ENCODE results near the gene MED26.
A peak's percentile ranks its signal among the peaks of the same experiment; 100 is the strongest.
"Not testable (repeated sequence)": the region's sequence is repeated elsewhere in the genome, so short reads cannot be mapped to it uniquely, and the experiment has no call there.

MED26 gene

DNA sequence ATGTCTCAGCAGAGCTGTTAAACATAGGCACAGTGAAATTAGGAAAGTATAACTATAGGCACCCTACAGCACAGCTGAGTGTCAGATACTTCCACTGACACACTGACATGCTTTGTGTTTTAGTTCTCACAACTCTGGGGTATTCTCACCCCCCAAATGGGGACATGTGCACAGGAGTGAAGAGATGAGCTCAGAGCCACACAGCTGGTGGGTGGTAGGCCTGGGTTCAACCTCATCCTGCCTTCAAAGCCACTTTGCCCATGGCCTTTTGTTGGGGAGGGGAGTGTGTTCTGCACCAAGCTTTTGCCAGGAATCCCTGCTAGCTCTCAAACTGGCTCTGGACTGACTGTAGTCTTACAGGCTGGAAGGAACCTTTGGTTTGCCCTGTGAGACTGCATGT is 54.1 kb downstream of the MED26 start:
- DNase-seq (ENCODE audit: low spot score), result peak; percentile 36

DNA sequence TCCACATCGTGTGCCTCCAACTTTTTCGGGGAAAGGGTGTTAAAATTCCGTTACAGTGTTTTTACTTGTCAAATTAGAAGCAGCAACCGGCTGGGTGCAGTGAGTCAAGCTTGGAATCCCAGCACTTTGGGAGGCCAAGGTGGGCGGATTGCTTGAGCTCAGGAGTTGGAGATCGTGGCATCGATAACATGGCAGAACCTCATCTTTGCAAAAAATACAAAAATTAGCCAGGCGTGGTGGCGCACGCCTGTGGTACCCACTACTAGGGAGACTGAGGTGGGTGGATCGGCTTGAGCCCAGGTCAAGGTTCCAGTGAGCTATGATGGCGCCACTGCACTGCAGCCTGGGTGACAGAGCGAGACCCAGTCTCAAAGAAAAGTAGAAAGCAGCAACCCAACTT is 54.7 kb downstream of the MED26 start:
- DNase-seq (ENCODE audit: low spot score), result no peak

DNA sequence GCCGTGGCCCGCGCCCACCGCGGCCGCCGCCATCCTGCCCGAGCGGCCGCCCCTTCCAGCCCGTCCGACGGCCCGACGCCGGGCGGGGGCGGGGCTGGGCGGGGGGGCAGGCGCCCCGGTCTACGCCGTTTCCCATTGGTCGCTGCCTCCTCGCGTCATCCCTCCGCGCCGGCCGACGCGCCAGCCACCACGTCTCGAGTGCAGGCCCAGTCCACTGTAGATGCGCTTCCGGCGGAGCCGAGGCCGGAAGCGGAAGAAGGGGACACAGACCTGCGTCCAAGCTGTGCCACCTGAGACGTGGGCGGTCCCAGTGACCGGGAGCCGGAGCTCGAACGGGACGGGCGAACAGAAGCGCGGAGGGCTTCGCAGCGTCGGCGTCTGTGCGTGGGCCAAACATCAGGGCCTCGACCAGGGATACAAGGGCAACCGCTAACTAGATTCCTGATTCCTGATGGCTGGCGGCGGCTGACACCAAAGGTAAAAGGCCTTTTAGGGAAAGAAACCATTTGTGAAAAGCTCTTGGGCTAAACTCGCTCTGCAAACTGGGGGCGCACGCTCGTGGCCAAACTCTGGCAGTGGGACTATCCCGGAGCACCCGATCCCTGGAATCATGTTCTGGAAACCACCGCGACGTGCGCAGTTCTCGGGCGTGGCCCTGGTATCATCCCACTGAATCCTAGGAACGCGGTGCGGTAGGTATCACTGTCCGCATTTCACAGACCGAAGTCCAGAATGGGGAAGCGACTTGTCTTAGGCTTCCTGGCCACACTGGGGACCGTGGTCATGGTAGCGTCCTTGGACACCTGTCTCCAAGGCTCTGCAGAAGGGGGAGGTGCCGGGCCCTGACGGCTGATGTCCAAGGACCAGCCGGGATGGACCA is 55.4 kb downstream of the MED26 start, which contains the start of gene SLC35E1:
SLC35E1 (minus strand) TSS at position 84 of the 880 bp plus-strand sequence; CDS start at position 33, 51 bp downstream.
- peak; percentile 96 for DNase-seq (ENCODE audit: low spot score)

DNA sequence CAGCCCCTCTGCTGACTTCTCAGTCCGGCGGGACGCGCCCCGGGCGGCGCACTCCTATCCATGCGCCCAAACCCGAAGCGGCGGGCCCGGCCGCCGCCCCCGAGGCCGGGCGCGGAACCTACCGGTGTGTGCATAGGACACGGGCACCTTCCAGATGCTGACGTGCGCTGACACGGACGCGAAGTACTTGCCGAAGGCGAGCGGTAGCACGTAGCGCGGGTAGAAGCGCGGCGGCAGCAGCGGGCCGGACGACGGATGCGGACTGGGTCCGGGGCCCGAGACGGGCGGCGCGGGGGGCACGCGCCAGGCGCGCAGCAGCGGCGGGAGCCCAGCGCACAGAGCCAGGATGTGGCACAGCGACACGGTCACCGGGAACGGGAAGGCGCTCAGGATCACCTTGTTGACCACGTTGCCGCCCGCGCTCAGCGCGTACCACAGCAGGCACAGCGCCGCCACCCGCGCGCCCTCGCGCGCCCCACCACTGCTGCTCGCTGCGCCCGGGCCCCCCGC is 56.1 kb downstream of the MED26 start:
- DNase-seq (ENCODE audit: low spot score), result peak; percentile 63

- DNase-seq (ENCODE audit: low spot score), result peak; percentile 39
These were observed 56.7 kb downstream of the MED26 start for GRCh38 chr19:16571283-16571682.

DNA sequence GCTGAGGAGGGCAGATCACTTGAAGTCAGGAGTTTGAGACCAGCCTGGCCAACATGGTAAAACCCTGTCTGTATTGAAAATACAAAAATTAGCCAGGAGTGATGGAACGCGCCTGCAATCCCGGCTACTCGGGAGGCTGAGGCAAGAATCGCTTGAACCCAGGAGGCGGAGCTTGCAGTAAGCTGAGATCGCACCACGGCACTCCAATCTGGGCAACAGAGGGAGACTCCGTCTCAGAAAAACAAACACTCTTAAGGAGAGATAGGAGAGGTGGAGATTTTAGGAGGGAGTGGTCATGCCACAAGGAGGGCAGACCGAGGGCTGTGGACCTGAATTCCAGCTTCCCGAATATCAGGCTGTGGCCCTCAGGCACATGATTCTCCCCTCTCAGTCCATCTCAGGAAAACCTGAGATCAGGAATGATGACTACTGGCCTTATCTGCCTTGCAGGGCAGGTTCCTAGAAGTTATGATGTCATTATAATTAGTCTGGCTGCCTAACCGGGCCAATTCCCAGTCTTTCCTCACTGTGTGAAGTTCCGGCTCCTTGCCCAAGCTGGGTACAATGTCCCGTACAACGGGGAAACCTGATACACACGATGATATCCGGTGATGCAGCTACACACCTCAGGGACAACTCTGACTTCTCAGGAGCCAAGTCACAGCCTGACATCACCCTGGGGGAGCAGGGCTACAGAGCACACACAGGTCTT is 58.2 kb downstream of the MED26 start:
- no peak for DNase-seq (ENCODE audit: low spot score)

GRCh38 chr19:16566702-16567101 is 61.3 kb downstream of the MED26 start:
- no peak for DNase-seq (ENCODE audit: low spot score)

DNA sequence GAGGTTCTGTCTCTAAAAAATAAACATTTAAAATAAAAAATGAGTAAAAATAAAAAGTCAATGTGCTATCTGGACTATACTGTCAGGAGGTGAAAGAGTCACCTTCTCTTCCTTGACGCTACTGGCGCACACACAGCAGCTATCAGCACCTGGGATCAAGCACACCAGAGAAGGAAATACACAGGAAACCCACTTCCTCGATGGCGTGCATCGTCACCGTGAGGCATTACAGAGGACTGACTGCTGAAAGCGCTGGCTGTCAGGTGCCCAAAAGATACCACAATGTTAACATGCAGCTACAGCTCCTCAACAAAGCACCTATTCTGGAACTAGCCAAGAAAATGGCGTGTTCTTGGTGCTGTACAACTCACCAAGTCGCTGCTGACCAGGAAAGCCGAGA is 61.8 kb downstream of the MED26 start:
- DNase-seq (ENCODE audit: low spot score), result no peak

DNA sequence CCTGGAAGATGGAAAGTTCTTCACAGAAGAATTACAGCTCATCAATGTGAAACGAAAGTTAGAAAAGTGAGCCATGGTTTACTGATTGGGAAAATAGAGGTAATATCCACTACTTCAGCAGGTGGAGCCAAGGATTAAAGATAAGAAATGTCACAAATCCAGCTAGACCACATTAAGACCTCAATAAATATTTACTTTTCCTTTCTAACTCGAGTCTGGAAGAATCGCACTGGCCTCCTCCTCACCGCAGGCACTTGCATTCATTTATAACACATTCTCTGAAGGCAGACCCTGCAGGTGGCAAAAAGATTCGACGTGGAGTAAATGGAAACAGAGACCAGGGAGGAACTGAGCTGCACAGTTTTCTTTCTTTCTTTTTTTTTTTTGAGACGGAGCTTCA is 63.2 kb downstream of the MED26 start:
- no peak for DNase-seq (ENCODE audit: low spot score)

DNA sequence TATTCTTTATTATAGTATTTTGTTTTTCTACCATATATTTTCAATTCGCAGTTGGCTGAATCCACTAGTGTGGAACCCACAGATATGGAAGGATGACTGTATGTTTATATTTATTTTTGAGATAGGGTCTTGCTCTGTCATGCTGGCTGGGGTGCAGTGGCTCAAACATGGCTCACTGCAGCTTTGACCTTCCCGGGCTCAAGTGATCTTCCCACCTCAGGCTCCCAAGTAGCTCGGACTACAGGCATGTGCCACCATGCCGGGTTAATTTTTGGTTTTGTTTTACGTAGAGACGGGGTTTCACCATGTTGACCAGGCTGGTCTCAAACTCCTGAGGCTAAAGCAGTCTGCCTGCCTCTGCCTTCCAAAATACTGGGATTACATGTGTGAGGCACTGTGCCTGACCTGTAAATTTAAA is 65.4 kb downstream of the MED26 start:
- DNase-seq (ENCODE audit: low spot score), result no peak

GRCh38 chr19:16561382-16561781 is 66.6 kb downstream of the MED26 start:
- no peak for DNase-seq (ENCODE audit: low spot score)

DNA sequence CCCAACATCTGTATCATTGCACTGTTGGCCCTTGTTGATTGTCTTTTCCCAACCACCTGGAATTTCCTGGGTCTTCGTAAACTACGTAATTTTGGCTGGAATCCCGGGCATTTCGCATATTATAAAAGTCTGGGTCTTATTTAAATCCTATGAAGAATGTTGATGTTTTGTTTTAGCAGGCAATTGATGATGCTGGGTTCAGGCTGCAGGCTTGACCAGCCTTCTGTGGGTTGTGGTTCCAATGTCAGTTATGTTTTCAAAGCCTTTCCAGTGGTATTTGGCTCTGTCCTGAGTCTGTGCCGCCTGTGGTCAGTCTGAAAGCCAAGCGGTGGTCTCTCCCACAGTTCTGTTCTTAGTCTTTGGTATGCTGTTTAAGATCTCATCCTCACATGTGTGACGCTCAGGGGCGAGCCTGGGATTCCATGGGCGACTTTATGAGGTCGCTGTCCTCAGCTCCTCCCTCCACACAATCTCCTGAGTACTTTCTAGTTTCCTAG is 68.2 kb downstream of the MED26 start:
- DNase-seq (ENCODE audit: low spot score), result no peak

GRCh38 chr19:16554776-16555175 is 73.2 kb downstream of the MED26 start:
- no peak for DNase-seq (ENCODE audit: low spot score)

DNA sequence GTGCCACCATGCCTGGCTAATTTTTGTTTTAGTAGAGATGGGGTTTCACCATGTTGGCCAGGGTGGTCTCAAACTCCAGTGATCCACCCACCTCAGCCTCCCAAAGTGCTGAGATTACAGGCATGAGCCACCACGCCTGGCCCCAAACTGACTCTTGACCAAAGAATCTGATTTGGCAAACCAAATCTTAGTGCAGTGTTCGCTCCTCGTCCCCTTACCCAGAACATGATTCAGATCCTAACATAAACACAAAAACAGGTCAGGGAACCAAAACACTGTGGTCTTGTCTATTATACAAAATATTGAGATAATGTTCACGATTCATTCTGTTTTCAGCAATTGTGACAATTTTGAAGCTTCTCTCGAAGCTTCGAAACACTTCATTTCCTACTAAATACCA is 76.1 kb downstream of the MED26 start:
- not testable (repeated sequence) for DNase-seq (ENCODE audit: low spot score)

DNA sequence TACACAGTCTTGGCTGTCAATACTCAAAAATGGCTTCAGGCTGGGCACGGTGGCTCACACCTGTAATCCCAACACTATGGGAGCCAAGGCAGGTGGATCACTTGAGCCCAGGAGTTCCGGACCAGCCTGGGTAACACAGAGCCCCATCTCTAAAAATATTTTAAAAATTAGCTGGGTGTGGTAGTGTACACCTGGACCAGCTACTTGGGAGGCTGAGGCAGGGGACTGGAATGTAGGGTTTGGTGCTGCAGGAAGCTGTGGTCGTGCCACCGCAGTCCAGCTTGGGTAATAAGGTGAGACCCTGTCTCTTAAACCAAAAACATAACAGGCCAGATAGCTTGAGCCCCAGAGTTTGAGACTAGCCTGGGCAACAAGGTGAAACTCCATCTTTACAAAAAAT is 79.0 kb downstream of the MED26 start:
- DNase-seq (ENCODE audit: low spot score), result no peak

DNA sequence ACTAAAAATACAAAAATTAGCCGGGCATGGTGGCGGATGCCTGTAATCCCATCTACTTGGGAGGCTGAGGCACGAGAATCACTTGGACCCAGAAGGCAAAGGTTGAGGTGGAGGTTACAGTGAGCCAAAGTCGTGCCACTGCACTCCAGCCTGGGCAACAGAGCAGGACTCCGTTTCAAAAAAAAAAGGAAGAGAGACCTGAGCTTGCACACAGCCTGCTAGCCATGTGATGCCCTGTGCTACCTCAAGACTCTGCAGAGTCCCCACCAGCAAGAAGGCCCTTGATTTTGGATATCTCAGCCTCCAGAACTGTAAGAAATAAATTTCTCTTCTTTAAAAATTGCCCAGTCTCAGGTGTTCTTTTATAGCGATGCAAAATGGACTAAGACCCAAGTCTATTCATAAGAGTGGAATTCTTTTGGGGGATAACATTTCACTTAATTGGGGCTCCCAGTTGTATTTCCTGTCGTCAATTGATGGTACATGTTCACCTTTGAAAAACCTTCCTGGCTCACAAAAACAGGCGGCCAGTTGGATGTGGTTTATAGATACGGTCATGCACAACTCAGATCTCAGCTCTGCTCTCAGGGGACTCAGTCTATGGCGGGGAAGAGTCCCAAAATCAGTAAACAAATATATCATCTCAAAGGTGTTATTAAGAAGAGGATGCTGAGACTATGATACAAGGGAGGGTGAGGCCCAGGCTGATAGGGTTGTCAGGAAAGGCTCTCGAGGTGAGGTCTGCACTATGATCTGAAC is 83.4 kb downstream of the MED26 start:
- DNase-seq (ENCODE audit: low spot score), result peak; percentile 55

DNA sequence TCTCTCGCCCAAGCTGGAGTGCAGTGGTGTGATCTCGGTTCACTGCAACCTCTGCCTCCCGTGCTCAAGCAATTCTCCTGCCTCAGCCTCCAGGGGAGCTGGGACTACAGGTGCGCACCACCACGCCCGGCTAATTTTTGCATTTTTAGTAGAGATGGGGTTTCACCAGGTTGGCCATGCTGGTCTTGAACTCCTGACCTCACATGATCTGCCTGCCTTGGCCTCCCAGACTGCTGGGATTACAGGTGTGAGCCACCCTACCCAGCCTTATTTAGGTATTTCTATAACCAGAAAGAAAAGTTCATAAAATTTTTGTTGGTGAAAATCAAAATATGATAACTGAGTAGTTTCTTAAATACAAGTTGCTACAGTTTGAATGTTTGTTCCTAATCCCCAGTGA is 84.3 kb downstream of the MED26 start:
- not testable (repeated sequence) for DNase-seq (ENCODE audit: low spot score)

DNA sequence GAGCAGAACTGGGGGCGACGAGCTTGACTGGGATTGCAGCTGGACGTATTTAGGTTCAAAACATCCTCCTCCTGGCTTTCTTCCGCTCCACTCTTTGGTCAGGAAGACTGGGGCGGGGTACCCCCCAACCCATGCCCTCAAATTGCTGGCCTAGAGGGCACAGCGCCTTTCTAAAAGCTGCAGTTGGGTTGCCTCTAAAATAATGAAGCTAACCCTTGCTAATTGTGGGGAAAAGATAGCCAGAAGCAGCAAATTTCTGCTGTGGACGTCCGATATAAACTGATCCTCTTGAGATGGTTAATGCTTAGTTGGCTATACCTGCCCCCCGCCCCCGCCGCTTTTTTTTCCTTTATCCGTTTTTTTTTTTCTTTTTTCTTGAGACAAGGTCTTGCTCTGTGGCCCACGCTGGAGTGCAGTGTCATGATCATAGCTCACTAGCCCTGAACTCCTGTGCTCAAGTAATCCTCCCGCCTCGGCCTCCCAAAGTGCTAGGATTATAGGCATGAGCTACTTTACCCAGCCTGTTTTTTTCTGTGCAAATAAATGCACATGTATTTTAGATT is 85.0 kb downstream of the MED26 start:
- peak; percentile 50 for DNase-seq (ENCODE audit: low spot score)

DNA sequence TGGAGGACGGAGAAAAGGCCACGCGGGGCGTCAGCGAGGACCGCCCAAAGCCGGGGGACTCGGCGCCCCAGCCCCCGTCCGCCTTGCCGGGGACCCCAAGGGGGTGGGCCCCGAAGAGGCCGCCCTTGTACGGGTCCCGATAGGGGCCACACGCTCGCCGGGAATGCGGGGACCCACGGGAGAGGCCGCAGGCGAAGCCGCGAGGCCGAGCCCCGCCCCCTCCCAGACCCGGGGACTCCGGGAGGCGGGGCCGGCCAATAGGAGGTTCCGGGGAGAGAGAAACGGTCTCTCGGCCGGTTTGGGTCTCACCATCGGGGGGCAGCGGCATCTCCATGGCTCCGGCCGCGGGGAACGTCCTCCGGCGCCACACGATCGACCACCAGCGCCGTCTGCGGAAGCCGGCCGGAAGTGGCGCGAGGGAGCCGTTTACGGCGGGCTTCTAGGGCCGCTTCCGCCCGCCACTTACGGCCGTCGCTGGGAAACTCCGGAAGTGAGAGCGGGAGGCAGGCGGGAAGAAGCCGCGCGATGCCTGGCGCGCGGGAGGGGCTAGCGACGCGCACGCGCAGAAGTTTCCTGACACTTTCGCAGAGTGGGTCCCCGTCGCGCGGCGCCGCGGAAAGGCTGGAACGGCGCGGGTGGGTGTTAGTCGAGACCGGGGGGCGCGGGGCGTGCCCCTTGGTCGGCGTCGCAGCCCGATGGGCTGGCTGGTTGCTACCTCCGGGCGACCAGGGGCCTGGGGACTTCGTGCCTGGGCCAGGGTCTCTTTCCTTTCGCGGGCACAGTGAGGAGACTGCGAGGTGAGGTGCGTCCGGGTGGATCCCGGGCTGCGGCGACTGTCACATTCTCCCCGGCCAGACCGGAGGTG is 85.7 kb downstream of the MED26 start, which contains the start of gene CHERP:
CHERP (minus strand) TSS at position 393 of the 865 bp plus-strand sequence; CDS start at position 334, 59 bp downstream.
- peak; percentile 96 for DNase-seq (ENCODE audit: low spot score)

GRCh38 chr19:16541526-16542044 is 86.4 kb downstream of the MED26 start:
- peak; percentile 51 for DNase-seq (ENCODE audit: low spot score)
